Panc1 (cell line): ENCODE data around the gene TFCP2L1. TPM values are rescaled to one million over a fixed set of nuclear protein-coding genes. Genes with fewer than 3 reads are reported as not detected.

Experiments
- ATAC-seq: fragments of 200-7000 bp; cut with Tn5 transposase; 2 replicates; pipeline ENCODE4 v1.9.1; 2020; ENCODE audit warnings: mild to moderate bottlenecking, moderate library complexity
- BruUV-seq: library from RNA; stranded (reverse); fragments of 400-500 nt; replicated peaks from 2 replicates; lab custom pipeline; 2021; lab: Mats Ljungman, UMichigan
- CTCF ChIA-PET: fragments of 300-600 bp; sonication (Branson Sonifier 250); formaldehyde crosslinking; loops from one replicate; lab custom pipeline; 2022; ENCODE audit warnings: antibody characterized with exemption; lab: Charles Lee
- POLR2A ChIA-PET: fragments of 300-600 bp; sonication (Branson Sonifier 250); formaldehyde crosslinking; loops from one replicate; lab custom pipeline; 2022; ENCODE audit warnings: antibody characterized with exemption; lab: Charles Lee
- DNase-seq: peaks from one replicate; pipeline ENCODE4 v3.0.0-alpha.2; 2010; ENCODE audit warnings: low read depth, low spot score
- H3K27ac ChIP-seq: 2 replicates; pipeline ENCODE4 v1.5.1; 2011; ENCODE audit warnings: mild to moderate bottlenecking, low read length, inconsistent platforms
- H3K27me3 ChIP-seq: fragments of 200-500 bp; sonication (Bioruptor generic); 2 replicates; pipeline ENCODE4 v1.6.0; 2014; ENCODE audit warnings: low read length, inconsistent platforms; ENCODE audit not compliant: control insufficient read depth, insufficient read depth
- H3K36me3 ChIP-seq: fragments of 200-500 bp; sonication (Bioruptor generic); 2 replicates; pipeline ENCODE4 v1.5.1; 2014; ENCODE audit warnings: inconsistent platforms, mild to moderate bottlenecking, low read length, moderate library complexity; ENCODE audit not compliant: control insufficient read depth, insufficient read depth
- H3K4me1 ChIP-seq: 2 replicates; pipeline ENCODE4 v1.5.1; 2011; ENCODE audit warnings: inconsistent platforms, mild to moderate bottlenecking, low read length, moderate library complexity; ENCODE audit not compliant: control insufficient read depth, insufficient read depth
- H3K4me3 ChIP-seq, 2 experiments: 2 replicates each; pipeline ENCODE4 v1.5.1; 2011 to 2012; ENCODE audit warnings: low read depth in 2 of 2, low read length in 2 of 2, mild to moderate bottlenecking in 2 of 2, inconsistent platforms in 1 of 2, moderate library complexity in 1 of 2
- H3K9me3 ChIP-seq: fragments of 200-500 bp; sonication (Bioruptor generic); 2 replicates; pipeline ENCODE4 v1.5.1; 2014; ENCODE audit warnings: low read depth, mild to moderate bottlenecking, inconsistent platforms, low read length, moderate library complexity; ENCODE audit not compliant: control insufficient read depth, insufficient read depth
- POLR2AphosphoS5 ChIP-seq: IDR thresholded peaks from 2 replicates; pipeline ENCODE4 v1.6.1; 2012; ENCODE audit warnings: mild to moderate bottlenecking, low read depth, low read length, moderate library complexity
- SIN3A ChIP-seq: IDR thresholded peaks from 2 replicates; pipeline ENCODE4 v1.6.1; 2012; ENCODE audit warnings: low read depth, mild to moderate bottlenecking, low read length, moderate library complexity, borderline replicate concordance; ENCODE audit not compliant: insufficient read depth
- TCF7L2 ChIP-seq: IDR thresholded peaks from 2 replicates; pipeline ENCODE4 v1.6.1; 2011; ENCODE audit warnings: mild to moderate bottlenecking, low read depth, low read length, inconsistent platforms
- in situ Hi-C: cut with HindIII; loops from 2 replicates; pipeline ENCODE4 v1.10.0; 2016; ENCODE audit warnings: low sequenced_read_pairs, low pct_unique_long_range_greater_than_20kb
- intact Hi-C: fragments of 100-400 bp; cut with micrococcal nuclease; formaldehyde crosslinking; loops from one replicate; pipeline ENCODE4 v1.10.0; 2022; ENCODE audit not compliant: unreplicated experiment
- total RNA-seq: library from RNA; stranded (reverse); gene quantifications from one replicate; pipeline ENCODE4 v1.2.1, GENCODE V29; 2021; ENCODE audit not compliant: unreplicated experiment
- TF ChIP-seq, protein P1 (sequence below): fragments of 450-650 bp; IDR thresholded peaks from 2 replicates; pipeline ENCODE4 v1.5.1; 2017; ENCODE audit warnings: mild to moderate bottlenecking
- TF ChIP-seq, protein P2 (sequence below), 2 experiments: IDR thresholded peaks; 2 replicates each; pipeline ENCODE4 v1.6.1; 2011 to 2012; ENCODE audit warnings: low read depth in 2 of 2, control low read depth in 1 of 2, low read length in 1 of 2, mild to moderate bottlenecking in 1 of 2, moderate library complexity in 1 of 2; ENCODE audit not compliant: insufficient read depth in 1 of 2

TFCP2L1 gene
- total RNA-seq, 1 experiment from 2014 or later: 4.9 TPM

DNA sequence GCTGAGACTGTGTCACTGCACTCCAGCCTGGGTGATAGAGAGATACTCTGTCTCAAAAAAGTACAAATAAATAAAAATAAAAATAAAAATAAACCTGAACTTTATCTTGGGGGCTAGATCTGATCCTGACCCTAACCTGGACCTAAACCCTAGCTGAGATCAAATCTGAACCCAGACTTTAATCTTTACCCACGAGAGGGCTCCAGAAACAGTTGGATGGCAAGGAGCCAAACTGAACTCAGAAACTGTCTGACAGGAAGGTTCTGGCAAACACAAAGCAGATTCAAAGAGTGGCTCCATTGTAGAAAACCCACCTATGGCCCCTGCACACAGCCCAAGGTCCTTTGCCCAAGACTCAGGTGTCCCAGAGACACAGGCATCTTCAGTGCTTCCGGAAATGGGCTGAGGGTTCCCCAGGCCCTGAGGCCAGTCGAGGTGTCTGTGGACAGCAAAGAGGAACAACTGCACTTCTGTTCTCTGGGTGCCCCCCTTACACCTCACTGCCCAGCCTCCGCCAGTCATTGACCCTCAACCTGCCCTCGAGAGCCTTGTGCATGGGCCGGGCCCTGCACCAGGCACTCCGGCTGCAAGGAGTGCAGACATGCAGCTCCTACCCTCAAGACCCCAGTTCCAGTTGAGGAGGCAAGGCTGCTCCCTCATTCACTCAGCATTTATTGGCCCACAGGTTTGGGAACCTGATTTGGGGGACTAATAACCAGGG is 95.2 kb downstream of the TFCP2L1 start:
- no peak for ATAC-seq
- CTCF ChIA-PET: no interaction called here
- DNase-seq: no peak
- BruUV-seq: no TSS peak
- no peaks in the 10 kb centered on the region for H3K9me3 ChIP-seq
- no peaks in the 10 kb centered on the region for H3K4me1 ChIP-seq
- H3K27me3 ChIP-seq: no peaks in the 10 kb centered on the region
- in situ Hi-C loops (no loop called here), intact Hi-C loops (no loop called here)
- no peak overlapping the region for H3K27ac ChIP-seq
- POLR2A ChIA-PET: no interaction called here
- TF ChIP-seq TCF7L2 (no peak), POLR2AphosphoS5 (no peak), SIN3A (no peak)
- TF ChIP-seq, protein P1, sequence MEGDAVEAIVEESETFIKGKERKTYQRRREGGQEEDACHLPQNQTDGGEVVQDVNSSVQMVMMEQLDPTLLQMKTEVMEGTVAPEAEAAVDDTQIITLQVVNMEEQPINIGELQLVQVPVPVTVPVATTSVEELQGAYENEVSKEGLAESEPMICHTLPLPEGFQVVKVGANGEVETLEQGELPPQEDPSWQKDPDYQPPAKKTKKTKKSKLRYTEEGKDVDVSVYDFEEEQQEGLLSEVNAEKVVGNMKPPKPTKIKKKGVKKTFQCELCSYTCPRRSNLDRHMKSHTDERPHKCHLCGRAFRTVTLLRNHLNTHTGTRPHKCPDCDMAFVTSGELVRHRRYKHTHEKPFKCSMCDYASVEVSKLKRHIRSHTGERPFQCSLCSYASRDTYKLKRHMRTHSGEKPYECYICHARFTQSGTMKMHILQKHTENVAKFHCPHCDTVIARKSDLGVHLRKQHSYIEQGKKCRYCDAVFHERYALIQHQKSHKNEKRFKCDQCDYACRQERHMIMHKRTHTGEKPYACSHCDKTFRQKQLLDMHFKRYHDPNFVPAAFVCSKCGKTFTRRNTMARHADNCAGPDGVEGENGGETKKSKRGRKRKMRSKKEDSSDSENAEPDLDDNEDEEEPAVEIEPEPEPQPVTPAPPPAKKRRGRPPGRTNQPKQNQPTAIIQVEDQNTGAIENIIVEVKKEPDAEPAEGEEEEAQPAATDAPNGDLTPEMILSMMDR: no peak
- TF ChIP-seq, protein P2, sequence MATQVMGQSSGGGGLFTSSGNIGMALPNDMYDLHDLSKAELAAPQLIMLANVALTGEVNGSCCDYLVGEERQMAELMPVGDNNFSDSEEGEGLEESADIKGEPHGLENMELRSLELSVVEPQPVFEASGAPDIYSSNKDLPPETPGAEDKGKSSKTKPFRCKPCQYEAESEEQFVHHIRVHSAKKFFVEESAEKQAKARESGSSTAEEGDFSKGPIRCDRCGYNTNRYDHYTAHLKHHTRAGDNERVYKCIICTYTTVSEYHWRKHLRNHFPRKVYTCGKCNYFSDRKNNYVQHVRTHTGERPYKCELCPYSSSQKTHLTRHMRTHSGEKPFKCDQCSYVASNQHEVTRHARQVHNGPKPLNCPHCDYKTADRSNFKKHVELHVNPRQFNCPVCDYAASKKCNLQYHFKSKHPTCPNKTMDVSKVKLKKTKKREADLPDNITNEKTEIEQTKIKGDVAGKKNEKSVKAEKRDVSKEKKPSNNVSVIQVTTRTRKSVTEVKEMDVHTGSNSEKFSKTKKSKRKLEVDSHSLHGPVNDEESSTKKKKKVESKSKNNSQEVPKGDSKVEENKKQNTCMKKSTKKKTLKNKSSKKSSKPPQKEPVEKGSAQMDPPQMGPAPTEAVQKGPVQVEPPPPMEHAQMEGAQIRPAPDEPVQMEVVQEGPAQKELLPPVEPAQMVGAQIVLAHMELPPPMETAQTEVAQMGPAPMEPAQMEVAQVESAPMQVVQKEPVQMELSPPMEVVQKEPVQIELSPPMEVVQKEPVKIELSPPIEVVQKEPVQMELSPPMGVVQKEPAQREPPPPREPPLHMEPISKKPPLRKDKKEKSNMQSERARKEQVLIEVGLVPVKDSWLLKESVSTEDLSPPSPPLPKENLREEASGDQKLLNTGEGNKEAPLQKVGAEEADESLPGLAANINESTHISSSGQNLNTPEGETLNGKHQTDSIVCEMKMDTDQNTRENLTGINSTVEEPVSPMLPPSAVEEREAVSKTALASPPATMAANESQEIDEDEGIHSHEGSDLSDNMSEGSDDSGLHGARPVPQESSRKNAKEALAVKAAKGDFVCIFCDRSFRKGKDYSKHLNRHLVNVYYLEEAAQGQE (IDR thresholded peaks at IDR 0.05; ENCODE audit: insufficient read depth in 1 of 2, low read depth in 2 of 2, low read length in 1 of 2): no peak
- H3K4me3 ChIP-seq: no peak overlapping the region
- no peaks in the 10 kb centered on the region for H3K36me3 ChIP-seq

DNA sequence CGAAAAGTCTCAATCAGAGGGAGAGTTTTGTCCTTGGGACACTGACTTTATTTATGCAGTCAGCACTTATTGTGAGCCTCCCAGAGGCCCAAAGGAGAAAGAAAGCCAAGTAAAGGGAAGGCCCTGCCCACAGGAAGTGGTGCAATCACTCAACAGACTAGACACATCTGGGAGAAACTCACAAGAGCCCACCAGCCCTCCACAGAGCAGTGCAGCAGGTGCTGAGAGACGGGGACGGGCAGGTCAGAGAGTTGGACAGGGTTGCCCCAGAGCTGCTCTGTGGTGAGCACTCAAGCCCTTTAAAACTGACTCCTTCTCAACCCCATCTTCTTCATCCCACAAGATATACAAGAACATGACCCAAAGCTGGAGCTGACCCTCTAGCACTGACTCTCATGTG is 96.0 kb downstream of the TFCP2L1 start:
- no TSS peak for BruUV-seq
- TF ChIP-seq, protein P2 (IDR thresholded peaks at IDR 0.05; ENCODE audit: insufficient read depth in 1 of 2, low read depth in 2 of 2, low read length in 1 of 2): no peak
- TF ChIP-seq SIN3A: no peak
- TF ChIP-seq TCF7L2: no peak
- no peak for TF ChIP-seq POLR2AphosphoS5
- TF ChIP-seq, protein P1: no peak
- H3K36me3 ChIP-seq: no peaks in the 10 kb centered on the region
- H3K27me3 ChIP-seq: no peaks in the 10 kb centered on the region
- ChIA-PET CTCF (no interaction called here), POLR2A (no interaction called here)
- in situ Hi-C loops: no loop called here
- H3K9me3 ChIP-seq: no peaks in the 10 kb centered on the region
- no peak for DNase-seq
- intact Hi-C loops: no loop called here
- H3K27ac ChIP-seq: no peak overlapping the region
- H3K4me1 ChIP-seq: no peaks in the 10 kb centered on the region
- no peak overlapping the region for H3K4me3 ChIP-seq
- no peak for ATAC-seq
